Uterus (tissue), 4 donors: ENCODE measurements around the gene FRMD8. TPM values are rescaled to one million over a fixed set of nuclear protein-coding genes. Genes with fewer than 3 reads are reported as not detected.

ENCODE experiments used
- DNase-seq, 2 donors: peaks; one replicate each; pipeline ENCODE4 v3.0.0-alpha.2; 2019 to 2020
- H3K27ac ChIP-seq, 2 donors: fragments of 200-600 bp; sonication (generic); 1 replicate in 1 of 2; 2 replicates in 1 of 2; pipeline ENCODE4 v1.5.1; 2016 to 2018
- H3K27me3 ChIP-seq, 2 donors: fragments of 200-600 bp; sonication (generic); one replicate each; pipeline ENCODE4 v1.5.1; 2018 to 2019; ENCODE audit warnings: control low read depth in 1 of 2
- H3K36me3 ChIP-seq, 2 donors: fragments of 200-600 bp; sonication (generic); one replicate each; pipeline ENCODE4 v1.5.1; 2019; ENCODE audit warnings: control low read depth in 1 of 2
- H3K4me1 ChIP-seq, 2 donors: fragments of 200-600 bp; sonication (generic); one replicate each; pipeline ENCODE4 v1.5.1; 2018 to 2019; ENCODE audit warnings: control low read depth in 1 of 2
- H3K4me3 ChIP-seq, 2 donors: fragments of 200-600 bp; sonication (generic); 1 replicate in 1 of 2; 2 replicates in 1 of 2; pipeline ENCODE4 v1.5.1; 2018 to 2019; ENCODE audit warnings: mild to moderate bottlenecking in 1 of 2
- H3K9me3 ChIP-seq, 2 donors: fragments of 200-600 bp; sonication (generic); one replicate each; pipeline ENCODE4 v1.5.1; 2019; ENCODE audit warnings: control low read depth in 1 of 2
- CTCF ChIP-seq, 4 experiments: fragments of 200-600 bp in 2 of 4; fragments of 450-650 bp in 2 of 4; sonication (generic) in 2 of 4; IDR thresholded peaks; one replicate each; pipeline ENCODE4 v1.5.1; 2016 to 2019; ENCODE audit warnings: antibody characterized with exemption in 4 of 4, mild to moderate bottlenecking in 2 of 4, moderate library complexity in 1 of 4
- POLR2A ChIP-seq, 2 donors: fragments of 450-650 bp; IDR thresholded peaks; one replicate each; pipeline ENCODE4 v1.6.1; 2016; ENCODE audit warnings: antibody characterized with exemption in 2 of 2, mild to moderate bottlenecking in 1 of 2, moderate library complexity in 1 of 2
- intact Hi-C: fragments of 100-400 bp; cut with DNase I; formaldehyde crosslinking; loops from one replicate; pipeline ENCODE4 v1.15.1; 2023; ENCODE audit warnings: low total_unique reads
- total RNA-seq, 4 donors: library from RNA; depleted of rRNA in 3 of 4; stranded (reverse); fragments of >200 nt in 3 of 4; gene quantifications; one replicate each; pipeline versions ENCODE4 v1.1.0 to v1.2.4, GENCODE V29; 2014 to 2023
- donor health status: DM: yes; HTN: yes; CAD: no.

FRMD8 gene
- total RNA-seq, 4 donors from 2014 or later, result 15.9 to 160 (median 41.5) TPM

GRCh38 chr11:65362320-65362931, 24.0 kb upstream of the FRMD8 start:
- intact Hi-C loops, result no loop called here
- H3K9me3 ChIP-seq, result no peaks in the 10 kb centered on the region

GRCh38 chr11:65362966-65363365, 23.5 kb upstream of the FRMD8 start:
- TF ChIP-seq CTCF (IDR thresholded peaks at IDR 0.05) (no peak), POLR2A (IDR thresholded peaks at IDR 0.05) (no peak)
- intact Hi-C loops, result no loop called here

More at GRCh38 chr11:65362320-65362931, 24.0 kb upstream of the FRMD8 start:
- H3K4me1 ChIP-seq, result no peaks in the 10 kb centered on the region
- DNase-seq, result no peak
- H3K4me3 ChIP-seq, result no peak overlapping the region
- H3K27me3 ChIP-seq, result no peaks in the 10 kb centered on the region
- H3K27ac ChIP-seq, result no peak overlapping the region
- TF ChIP-seq CTCF (IDR thresholded peaks at IDR 0.05), result no peak
- no peak for TF ChIP-seq POLR2A (IDR thresholded peaks at IDR 0.05)
- H3K36me3 ChIP-seq, result no peaks in the 10 kb centered on the region

GRCh38 chr11:65363770-65364169, 22.7 kb upstream of the FRMD8 start:
- no peak overlapping the region for H3K4me3 ChIP-seq
- H3K36me3 ChIP-seq, result no peaks in the 10 kb centered on the region
- no peak for DNase-seq
- H3K9me3 ChIP-seq, result no peaks in the 10 kb centered on the region
- intact Hi-C loops, result no loop called here
- no peak for TF ChIP-seq POLR2A (IDR thresholded peaks at IDR 0.05)
- no peak for TF ChIP-seq CTCF (IDR thresholded peaks at IDR 0.05)
- H3K27me3 ChIP-seq, result no peaks in the 10 kb centered on the region
- no peaks in the 10 kb centered on the region for H3K4me1 ChIP-seq
- no peak overlapping the region for H3K27ac ChIP-seq

More at GRCh38 chr11:65362966-65363365, 23.5 kb upstream of the FRMD8 start:
- H3K27me3 ChIP-seq, result no peaks in the 10 kb centered on the region
- H3K4me3 ChIP-seq, result no peak overlapping the region
- DNase-seq, result no peak
- no peaks in the 10 kb centered on the region for H3K36me3 ChIP-seq
- H3K4me1 ChIP-seq, result no peaks in the 10 kb centered on the region
- H3K27ac ChIP-seq, result no peak overlapping the region
- no peaks in the 10 kb centered on the region for H3K9me3 ChIP-seq

- Histone ChIP-seq H3K36me3 (no peaks in the 10 kb centered on the region), H3K4me3 (no peak overlapping the region), H3K9me3 (no peaks in the 10 kb centered on the region), H3K27ac (peak overlapping the region in 1 of 2 donors; percentile 23), H3K27me3 (no peaks in the 10 kb centered on the region), H3K4me1 (no peaks in the 10 kb centered on the region)
- DNase-seq, result peak in 1 of 2 donors; percentile 62
- intact Hi-C loops, result no loop called here
- TF ChIP-seq POLR2A (IDR thresholded peaks at IDR 0.05) (no peak), CTCF (IDR thresholded peaks at IDR 0.05) (peak; percentile 77 to 95 (median 92))
Observed at GRCh38 chr11:65366340-65366773, 20.1 kb upstream of the FRMD8 start.

GRCh38 chr11:65370659-65371049, 15.8 kb upstream of the FRMD8 start:
- TF ChIP-seq POLR2A (IDR thresholded peaks at IDR 0.05) (no peak), CTCF (IDR thresholded peaks at IDR 0.05) (no peak)
- intact Hi-C loops, result loop anchor here (5.0 to 10.0 kb wide), 2 partner anchors 147 to 234 kb away; no protein-coding TSS in a partner anchor
- Histone ChIP-seq H3K9me3 (no peaks in the 10 kb centered on the region), H3K4me3 (no peak overlapping the region), H3K36me3 (no peaks in the 10 kb centered on the region), H3K27ac (no peak overlapping the region), H3K27me3 (no peaks in the 10 kb centered on the region), H3K4me1 (no peaks in the 10 kb centered on the region)
- no peak for DNase-seq
